DND-41 (cell line): Measurements from ENCODE around the gene ADCY7.

Experiments used
- ATAC-seq: fragments of 200-7000 bp; cut with Tn5 transposase; 3 replicates; pipeline ENCODE4 v1.9.1; 2021; ENCODE audit warnings: low read depth; ENCODE audit not compliant: insufficient read depth
- DNase-seq: peaks from one replicate; pipeline ENCODE4 v3.0.0-alpha.2; 2020
- H2AFZ ChIP-seq: 2 replicates; pipeline ENCODE4 v1.6.0; 2012; ENCODE audit warnings: low read depth, low read length
- H3K27ac ChIP-seq: 2 replicates; pipeline ENCODE4 v1.5.1; 2012; ENCODE audit warnings: low read length, inconsistent platforms
- H3K27me3 ChIP-seq: fragments of 200-600 bp; sonication (generic); 2 replicates; pipeline ENCODE4 v1.6.0; 2012; ENCODE audit warnings: low read length, mild to moderate bottlenecking, inconsistent platforms; ENCODE audit not compliant: insufficient read depth, poor library complexity
- H3K36me3 ChIP-seq: 2 replicates; pipeline ENCODE4 v1.5.1; 2012; ENCODE audit warnings: low read length, inconsistent platforms; ENCODE audit not compliant: insufficient read depth
- H3K4me1 ChIP-seq: 2 replicates; pipeline ENCODE4 v1.5.1; 2012; ENCODE audit warnings: mild to moderate bottlenecking, low read length; ENCODE audit not compliant: insufficient read depth
- H3K4me2 ChIP-seq: 2 replicates; pipeline ENCODE4 v1.6.0; 2012; ENCODE audit warnings: mild to moderate bottlenecking, moderate library complexity, low read length, inconsistent platforms; ENCODE audit not compliant: insufficient read depth
- H3K4me3 ChIP-seq, 2 experiments: fragments of 200-600 bp in 1 of 2; shearing (Covaris generic) in 1 of 2; 2 replicates each; pipeline ENCODE4 v1.5.1; 2012 to 2016; ENCODE audit warnings: inconsistent platforms in 2 of 2, low read length in 2 of 2, mild to moderate bottlenecking in 2 of 2, low read depth in 1 of 2, moderate library complexity in 1 of 2
- H3K79me2 ChIP-seq: 2 replicates; pipeline ENCODE4 v1.6.0; 2012; ENCODE audit warnings: low read length, inconsistent platforms; ENCODE audit not compliant: insufficient read depth
- H3K9ac ChIP-seq: 2 replicates; pipeline ENCODE4 v1.6.0; 2012; ENCODE audit warnings: low read depth, mild to moderate bottlenecking, inconsistent platforms, low read length, moderate library complexity
- H3K9me3 ChIP-seq: 2 replicates; pipeline ENCODE4 v1.5.1; 2012; ENCODE audit warnings: low read length, moderate library complexity, mild to moderate bottlenecking, inconsistent platforms; ENCODE audit not compliant: insufficient read depth, severe bottlenecking
- H4K20me1 ChIP-seq: 2 replicates; pipeline ENCODE4 v1.6.0; 2012; ENCODE audit warnings: low read length; ENCODE audit not compliant: insufficient read depth
- EZH2 ChIP-seq: IDR thresholded peaks from 3 replicates; pipeline ENCODE4 v1.6.1; 2012; ENCODE audit warnings: borderline replicate concordance, low read depth, mild to moderate bottlenecking, moderate library complexity, low read length, inconsistent platforms; ENCODE audit not compliant: severe bottlenecking
- TF ChIP-seq, protein P1 (sequence below): IDR thresholded peaks from 2 replicates; pipeline ENCODE4 v1.5.1; 2012; ENCODE audit warnings: borderline replicate concordance, low read length, moderate library complexity, mild to moderate bottlenecking; ENCODE audit not compliant: poor library complexity, severe bottlenecking; ENCODE audit errors: extremely low read depth

ADCY7 gene

DNA sequence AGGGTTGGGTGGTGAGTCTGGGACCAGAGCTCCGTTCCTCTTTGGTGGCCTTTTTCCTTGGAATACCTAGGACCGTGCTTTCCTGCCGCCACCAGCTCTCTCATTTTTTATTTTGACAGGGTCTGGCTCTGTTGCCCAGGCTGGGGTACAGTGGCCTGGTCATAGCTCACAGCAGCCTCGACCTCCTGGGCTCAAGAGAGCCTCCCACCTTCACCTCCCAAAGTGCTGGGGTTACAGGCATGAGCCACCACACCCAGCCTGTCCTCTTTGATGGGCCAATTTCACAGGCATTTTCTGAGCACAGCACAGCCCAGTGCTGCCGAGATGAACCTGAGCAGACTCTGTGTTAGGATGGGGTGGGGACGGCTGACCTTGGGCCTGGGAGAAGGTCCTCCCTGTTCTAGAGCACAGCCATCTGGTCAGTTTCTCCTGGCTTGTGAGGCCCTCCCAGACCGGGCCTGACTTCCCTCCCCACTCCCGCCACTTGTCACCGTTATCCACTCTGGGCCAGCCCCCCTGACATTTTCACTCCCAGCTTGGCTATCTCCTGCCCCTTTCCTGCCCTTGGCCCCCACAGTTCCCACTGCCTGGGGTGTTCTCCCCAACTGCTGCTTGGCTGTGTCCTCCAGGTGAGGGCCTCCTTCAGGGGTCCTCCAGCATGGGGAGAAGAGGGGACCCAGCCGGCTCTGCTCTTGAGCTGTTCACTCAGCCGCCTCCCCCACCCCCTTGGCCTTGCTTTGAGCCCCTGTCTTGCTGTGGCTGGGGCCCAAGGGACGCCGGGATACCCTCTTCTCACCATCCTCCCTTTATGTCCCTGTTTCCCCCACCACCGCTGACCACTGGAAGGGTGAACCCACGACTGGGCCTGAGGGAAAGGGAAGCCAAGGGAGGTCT, 5.0 kb downstream of the ADCY7 start:
- H4K20me1 ChIP-seq = 0 out of 2 replicates have a peak, but pooled peaks cover 4% of the 10 kb centered on the region
- no peak overlapping the region for H2AFZ ChIP-seq
- DNase-seq (no peak), ATAC-seq (no peak)
- no peaks in the 10 kb centered on the region for H3K36me3 ChIP-seq
- H3K9me3 ChIP-seq = no peaks in the 10 kb centered on the region
- H3K79me2 ChIP-seq = no peaks in the 10 kb centered on the region
- H3K4me3 ChIP-seq = no peak overlapping the region
- H3K9ac ChIP-seq = no peak overlapping the region
- TF ChIP-seq EZH2 = no peak
- TF ChIP-seq, protein P1, sequence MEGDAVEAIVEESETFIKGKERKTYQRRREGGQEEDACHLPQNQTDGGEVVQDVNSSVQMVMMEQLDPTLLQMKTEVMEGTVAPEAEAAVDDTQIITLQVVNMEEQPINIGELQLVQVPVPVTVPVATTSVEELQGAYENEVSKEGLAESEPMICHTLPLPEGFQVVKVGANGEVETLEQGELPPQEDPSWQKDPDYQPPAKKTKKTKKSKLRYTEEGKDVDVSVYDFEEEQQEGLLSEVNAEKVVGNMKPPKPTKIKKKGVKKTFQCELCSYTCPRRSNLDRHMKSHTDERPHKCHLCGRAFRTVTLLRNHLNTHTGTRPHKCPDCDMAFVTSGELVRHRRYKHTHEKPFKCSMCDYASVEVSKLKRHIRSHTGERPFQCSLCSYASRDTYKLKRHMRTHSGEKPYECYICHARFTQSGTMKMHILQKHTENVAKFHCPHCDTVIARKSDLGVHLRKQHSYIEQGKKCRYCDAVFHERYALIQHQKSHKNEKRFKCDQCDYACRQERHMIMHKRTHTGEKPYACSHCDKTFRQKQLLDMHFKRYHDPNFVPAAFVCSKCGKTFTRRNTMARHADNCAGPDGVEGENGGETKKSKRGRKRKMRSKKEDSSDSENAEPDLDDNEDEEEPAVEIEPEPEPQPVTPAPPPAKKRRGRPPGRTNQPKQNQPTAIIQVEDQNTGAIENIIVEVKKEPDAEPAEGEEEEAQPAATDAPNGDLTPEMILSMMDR = no peak
- no peak overlapping the region for H3K27ac ChIP-seq
- H3K4me1 ChIP-seq = peaks cover 19% of the 10 kb centered on the region
- H3K27me3 ChIP-seq = no peaks in the 10 kb centered on the region
- no peak overlapping the region for H3K4me2 ChIP-seq

GRCh38 chr16:50272111-50272571, 5.8 kb downstream of the ADCY7 start:
- DNase-seq (no peak), ATAC-seq (no peak)
- H2AFZ ChIP-seq = no peak overlapping the region
- no peaks in the 10 kb centered on the region for H3K79me2 ChIP-seq
- H4K20me1 ChIP-seq = 0 out of 2 replicates have a peak, but pooled peaks cover 4% of the 10 kb centered on the region
- no peak overlapping the region for H3K4me2 ChIP-seq
- H3K27ac ChIP-seq = no peak overlapping the region
- H3K4me3 ChIP-seq = no peak overlapping the region
- no peaks in the 10 kb centered on the region for H3K36me3 ChIP-seq
- H3K4me1 ChIP-seq = peaks cover 11% of the 10 kb centered on the region
- TF ChIP-seq EZH2 = no peak
- TF ChIP-seq, protein P1 = no peak
- no peak overlapping the region for H3K9ac ChIP-seq
- no peaks in the 10 kb centered on the region for H3K27me3 ChIP-seq
- no peaks in the 10 kb centered on the region for H3K9me3 ChIP-seq

DNA sequence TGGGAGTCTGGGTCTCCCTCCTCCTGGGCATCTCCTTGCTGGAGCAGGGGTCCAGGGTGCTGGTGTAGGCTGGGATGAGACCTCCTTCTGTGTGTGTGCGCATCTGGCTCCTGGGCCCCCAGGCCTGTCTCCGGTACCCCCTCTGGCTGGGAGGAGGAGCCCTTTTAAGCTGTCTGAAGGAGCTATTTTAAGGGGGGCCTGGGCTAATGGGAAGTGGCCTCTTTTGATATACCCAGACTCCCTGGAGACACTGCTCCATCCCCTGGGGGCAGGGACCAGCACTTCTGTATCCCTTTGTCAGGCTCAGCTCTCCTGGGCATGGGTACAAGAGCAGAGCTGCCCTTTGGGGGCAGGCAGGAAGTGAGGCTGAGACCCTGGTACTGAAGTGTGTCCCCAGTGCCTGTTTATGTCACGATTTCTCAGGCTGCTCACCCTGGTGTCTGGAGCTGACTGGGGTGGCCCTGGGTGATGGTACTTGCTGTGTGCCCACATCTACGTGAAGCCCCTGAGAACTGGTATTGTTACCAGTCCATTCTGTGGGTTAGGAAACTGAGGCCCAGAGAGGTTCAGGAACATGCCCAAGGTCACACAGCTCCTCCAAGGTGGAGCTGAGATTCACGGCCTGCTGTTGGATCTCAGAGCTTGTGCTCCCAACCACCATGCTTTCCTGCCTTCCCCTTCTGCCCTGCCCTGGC, 6.5 kb downstream of the ADCY7 start:
- ATAC-seq = no peak
- Histone ChIP-seq H2AFZ (no peak overlapping the region), H3K4me2 (no peak overlapping the region), H3K4me1 (peaks cover 5% of the 10 kb centered on the region), H3K27ac (no peak overlapping the region), H3K9ac (no peak overlapping the region), H3K4me3 (no peak overlapping the region), H3K9me3 (no peaks in the 10 kb centered on the region), H3K79me2 (no peaks in the 10 kb centered on the region), H3K27me3 (no peaks in the 10 kb centered on the region), H4K20me1 (0 out of 2 replicates have a peak, but pooled peaks cover 4% of the 10 kb centered on the region), H3K36me3 (no peaks in the 10 kb centered on the region)
- no peak for TF ChIP-seq EZH2
- TF ChIP-seq, protein P1 = no peak
- no peak for DNase-seq
